Transverse colon (tissue), 4 donors: ENCODE data around the gene RAB3D. TPM values are rescaled to one million over a fixed set of nuclear protein-coding genes. Genes with fewer than 3 reads are reported as not detected.

Experiments used
- DNase-seq: peaks from one replicate; pipeline ENCODE4 v3.0.0-alpha.2; 2019
- H3K27ac ChIP-seq, 4 donors: fragments of 200-600 bp; sonication (generic); 2 replicates each; pipeline ENCODE4 v1.5.1; 2016 to 2018; ENCODE audit warnings: inconsistent platforms in 4 of 4
- H3K27me3 ChIP-seq: fragments of 200-600 bp; sonication (generic); 2 replicates; pipeline ENCODE4 v1.5.1; 2017; ENCODE audit warnings: inconsistent platforms
- H3K36me3 ChIP-seq, 4 donors: fragments of 200-600 bp; sonication (generic); 2 replicates each; pipeline ENCODE4 v1.5.1; 2017 to 2019; ENCODE audit warnings: inconsistent platforms in 4 of 4
- H3K4me1 ChIP-seq, 4 donors: fragments of 200-600 bp; sonication (generic); 2 replicates each; pipeline ENCODE4 v1.5.1; 2017 to 2020; ENCODE audit warnings: inconsistent platforms in 4 of 4
- H3K4me3 ChIP-seq, 4 donors: fragments of 200-600 bp; sonication (generic); 1 replicate in 1 of 4; 2 replicates in 3 of 4; pipeline versions ENCODE4 v1.5.1 to v1.6.1; 2017 to 2019; ENCODE audit warnings: inconsistent platforms in 4 of 4
- H3K9me3 ChIP-seq, 2 donors: fragments of 200-600 bp; sonication (generic); 2 replicates each; pipeline ENCODE4 v1.5.1; 2017 to 2019; ENCODE audit warnings: inconsistent platforms in 2 of 2
- CTCF ChIP-seq, 5 experiments: fragments of 200-600 bp in 3 of 5; fragments of 450-650 bp in 2 of 5; sonication (generic) in 3 of 5; IDR thresholded peaks; 1 replicate in 2 of 5; 2 replicates in 3 of 5; pipeline ENCODE4 v1.5.1; 2016 to 2017; ENCODE audit warnings: antibody characterized with exemption in 5 of 5, inconsistent platforms in 3 of 5, mild to moderate bottlenecking in 2 of 5, moderate library complexity in 1 of 5
- EP300 ChIP-seq: sonication (generic); formaldehyde crosslinking; IDR thresholded peaks from one replicate; pipeline ENCODE4 v1.6.1; 2017; ENCODE audit warnings: antibody characterized with exemption, low read depth
- POLR2A ChIP-seq: fragments of 450-650 bp; IDR thresholded peaks from one replicate; pipeline ENCODE4 v1.6.1; 2016; ENCODE audit warnings: antibody characterized with exemption, mild to moderate bottlenecking, moderate library complexity
- POLR2AphosphoS5 ChIP-seq, 3 donors: sonication (generic); formaldehyde crosslinking; IDR thresholded peaks; one replicate each; pipeline ENCODE4 v1.6.1; 2016; ENCODE audit warnings: antibody characterized with exemption in 3 of 3
- WGBS, 2 donors: methylation state at CpG; one replicate each; pipeline ENCODE4 v1.1.5; 2018; ENCODE audit warnings: low coverage in 1 of 2; 5-methylcytosine and 5-hydroxymethylcytosine counted together
- in situ Hi-C, 4 donors: fragments of 200-750 bp; cut with MboI; loops; one replicate each; pipeline versions ENCODE4 v1.15.0 to v1.15.1; 2017; ENCODE audit warnings: low sequenced_read_pairs in 3 of 4, low pct_ligation_motif_present in 1 of 4, low pct_unique_long_range_greater_than_20kb in 1 of 4
- intact Hi-C: fragments of 100-400 bp; cut with DNase I; formaldehyde crosslinking; loops from one replicate; pipeline ENCODE4 v1.15.1; 2023; ENCODE audit warnings: low total_unique reads
- total RNA-seq, 4 donors: library from RNA; depleted of rRNA; stranded (reverse); fragments of >200 nt; gene quantifications; one replicate each; pipeline ENCODE4 v1.1.0, GENCODE V29; 2016

RAB3D gene
- total RNA-seq, 4 donors from 2014 or later = 16.5 to 41.1 (median 18.6) TPM

GRCh38 chr19:11290256-11290655 lies 49.2 kb downstream of the RAB3D start:
- H3K27ac ChIP-seq = no peak overlapping the region
- no peaks in the 10 kb centered on the region for H3K36me3 ChIP-seq
- intact Hi-C loops = loop anchor here (10.0 kb wide), 1 partner anchor 155 kb away; no protein-coding TSS in a partner anchor
- TF ChIP-seq POLR2A (no peak), POLR2AphosphoS5 (IDR thresholded peaks at IDR 0.05) (no peak), EP300 (no peak), CTCF (IDR thresholded peaks at IDR 0.05) (no peak)
- H3K9me3 ChIP-seq = no peaks in the 10 kb centered on the region
- H3K27me3 ChIP-seq = no peaks in the 10 kb centered on the region
- DNase-seq = no peak
- in situ Hi-C loops = loop anchor here in 3 of 4 donors (10.0 to 25.0 kb wide), 3 partner anchors 145 to 197 kb away; partner anchors contain the start of genes ELAVL3 (in 1 of the 3), ODAD3 (in 1 of the 3) and PRKCSH (in 1 of the 3)
- peaks cover 0 to 16% (median 6%) of the 10 kb centered on the region in 4 donors for H3K4me1 ChIP-seq
- 59 to 65% methylated on average over 2 to 4 of the region's 4 CpGs for WGBS, 2 donors
- H3K4me3 ChIP-seq = no peak overlapping the region

DNA sequence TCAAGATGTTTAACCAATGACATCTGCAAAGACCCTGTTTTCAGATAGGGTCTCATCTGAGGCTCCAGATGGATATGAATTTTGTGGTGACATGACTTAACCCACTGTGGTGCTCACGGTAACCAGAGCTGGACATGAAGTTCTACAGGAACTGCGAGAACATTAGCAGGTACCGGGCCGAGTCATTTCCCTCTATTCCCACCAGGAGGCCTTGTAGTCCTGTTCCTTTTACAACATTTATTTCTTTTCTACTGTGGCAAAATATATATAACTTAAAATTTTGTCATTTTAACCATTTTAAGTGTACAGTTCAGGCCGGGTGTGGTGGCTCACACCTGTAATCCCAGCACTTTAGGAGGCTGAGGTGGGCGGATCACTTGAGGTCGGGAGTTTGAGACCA lies 51.1 kb downstream of the RAB3D start:
- intact Hi-C loops = no loop called here
- Histone ChIP-seq H3K9me3 (no peaks in the 10 kb centered on the region), H3K4me3 (no peak overlapping the region), H3K27me3 (no peaks in the 10 kb centered on the region), H3K36me3 (no peaks in the 10 kb centered on the region), H3K4me1 (peaks cover 0 to 6% (median under 1%) of the 10 kb centered on the region in 4 donors), H3K27ac (no peak overlapping the region)
- DNase-seq = no peak
- TF ChIP-seq CTCF (IDR thresholded peaks at IDR 0.05) (peak; percentile 24 to 49 (median 39)), POLR2AphosphoS5 (IDR thresholded peaks at IDR 0.05) (no peak)
- 71 to 73% methylated on average over 2 to 7 of the region's 7 CpGs for WGBS, 2 donors
- in situ Hi-C loops = loop anchor here in 3 of 4 donors (10.0 to 25.0 kb wide), 3 partner anchors 174 to 199 kb away; partner anchors contain the start of gene ELAVL3 (in 1 of the 3)

- in situ Hi-C loops = loop anchor here in 3 of 4 donors (10.0 to 25.0 kb wide), 3 partner anchors 176 to 201 kb away; partner anchors contain the start of gene ELAVL3 (in 1 of the 3)
Observed at GRCh38 chr19:11286312-11286974, 53.0 kb downstream of the RAB3D start.

More at GRCh38 chr19:11286312-11286974, 53.0 kb downstream of the RAB3D start:
- intact Hi-C loops = no loop called here
- Histone ChIP-seq H3K27me3 (no peaks in the 10 kb centered on the region), H3K27ac (no peak overlapping the region), H3K9me3 (no peaks in the 10 kb centered on the region), H3K36me3 (no peaks in the 10 kb centered on the region), H3K4me3 (no peak overlapping the region), H3K4me1 (peaks cover 0 to 4% (median 0%) of the 10 kb centered on the region in 4 donors)
- 27 to 58% methylated on average over 3 to 6 of the region's 6 CpGs for WGBS, 2 donors
- DNase-seq = no peak
- TF ChIP-seq EP300 = no peak
- peak in 1 of 5 experiments; percentile 12 for TF ChIP-seq CTCF (IDR thresholded peaks at IDR 0.05)
